ENCODE results near the gene SPIRE1.

- TF ChIP-seq POLR2AphosphoS5 (IDR thresholded peaks at IDR 0.05), result no peak
- TF ChIP-seq CTCF (IDR thresholded peaks at IDR 0.05), result no peak
- TF ChIP-seq POLR2A (IDR thresholded peaks at IDR 0.05), result no peak
- no peak for TF ChIP-seq EP300 (IDR thresholded peaks at IDR 0.05)
These were observed 177.9 kb downstream of the SPIRE1 start for GRCh38 chr18:12479982-12480381.
